AG09309 (cell line): ENCODE data around the gene SLIT3.

ENCODE experiments used
- DNase-seq: peaks from one replicate; pipeline ENCODE4 v3.0.0-alpha.2; 2010; ENCODE audit warnings: low read depth
- H3K4me3 ChIP-seq: 2 replicates; pipeline ENCODE4 v1.5.1; 2011; ENCODE audit warnings: mild to moderate bottlenecking, low read depth, low read length, moderate library complexity; ENCODE audit not compliant: control insufficient read depth
- TF ChIP-seq, protein P1 (sequence below): IDR thresholded peaks from 2 replicates; pipeline ENCODE4 v1.5.1; 2011; ENCODE audit warnings: mild to moderate bottlenecking, low read depth, low read length, inconsistent platforms; ENCODE audit not compliant: insufficient read depth, control insufficient read depth; ENCODE audit errors: missing control alignments

Gene SLIT3

DNA sequence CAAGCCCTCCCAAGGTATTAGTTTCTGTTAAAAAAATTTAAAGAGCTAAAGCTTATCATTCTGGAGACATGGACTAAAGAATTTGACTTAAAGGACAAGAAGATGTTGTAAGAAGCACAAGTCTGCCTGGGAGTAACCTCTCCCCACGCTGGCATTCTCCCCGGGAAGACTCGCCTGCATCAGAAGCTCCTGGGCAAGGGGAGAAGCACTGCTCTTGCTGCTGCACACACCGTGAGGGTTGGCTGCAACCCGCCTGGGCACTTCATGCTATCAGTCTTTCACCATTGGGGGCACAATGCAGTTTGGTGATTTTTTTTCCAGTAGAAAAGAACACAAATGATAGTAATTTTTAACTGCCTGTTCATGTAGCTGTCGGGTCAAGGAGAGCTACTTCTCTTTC, 529.3 kb downstream of the SLIT3 start:
- H3K4me3 ChIP-seq: no peak overlapping the region
- TF ChIP-seq, protein P1, sequence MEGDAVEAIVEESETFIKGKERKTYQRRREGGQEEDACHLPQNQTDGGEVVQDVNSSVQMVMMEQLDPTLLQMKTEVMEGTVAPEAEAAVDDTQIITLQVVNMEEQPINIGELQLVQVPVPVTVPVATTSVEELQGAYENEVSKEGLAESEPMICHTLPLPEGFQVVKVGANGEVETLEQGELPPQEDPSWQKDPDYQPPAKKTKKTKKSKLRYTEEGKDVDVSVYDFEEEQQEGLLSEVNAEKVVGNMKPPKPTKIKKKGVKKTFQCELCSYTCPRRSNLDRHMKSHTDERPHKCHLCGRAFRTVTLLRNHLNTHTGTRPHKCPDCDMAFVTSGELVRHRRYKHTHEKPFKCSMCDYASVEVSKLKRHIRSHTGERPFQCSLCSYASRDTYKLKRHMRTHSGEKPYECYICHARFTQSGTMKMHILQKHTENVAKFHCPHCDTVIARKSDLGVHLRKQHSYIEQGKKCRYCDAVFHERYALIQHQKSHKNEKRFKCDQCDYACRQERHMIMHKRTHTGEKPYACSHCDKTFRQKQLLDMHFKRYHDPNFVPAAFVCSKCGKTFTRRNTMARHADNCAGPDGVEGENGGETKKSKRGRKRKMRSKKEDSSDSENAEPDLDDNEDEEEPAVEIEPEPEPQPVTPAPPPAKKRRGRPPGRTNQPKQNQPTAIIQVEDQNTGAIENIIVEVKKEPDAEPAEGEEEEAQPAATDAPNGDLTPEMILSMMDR: no peak
- DNase-seq: no peak

DNA sequence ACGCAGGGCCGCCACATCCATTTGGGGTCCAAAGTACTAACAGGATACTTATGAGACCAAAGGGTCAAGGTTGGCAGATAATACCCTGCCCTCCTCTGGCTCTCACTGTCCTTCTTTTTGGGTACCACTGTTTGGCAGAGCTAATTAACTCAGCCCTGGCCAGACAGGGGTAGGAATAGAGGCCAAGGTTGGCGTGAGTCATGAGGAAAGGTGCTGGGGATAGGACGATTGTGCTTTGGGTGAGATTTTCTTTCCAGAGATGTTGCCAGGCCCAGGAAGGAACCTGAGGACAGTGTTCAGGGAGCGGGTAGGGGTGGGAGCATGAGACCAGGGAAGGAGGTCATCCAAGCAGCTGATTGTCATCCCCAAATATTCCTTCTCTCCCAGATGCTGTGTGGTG, 529.9 kb downstream of the SLIT3 start:
- TF ChIP-seq, protein P1: no peak
- DNase-seq: no peak
- no peak overlapping the region for H3K4me3 ChIP-seq

DNA sequence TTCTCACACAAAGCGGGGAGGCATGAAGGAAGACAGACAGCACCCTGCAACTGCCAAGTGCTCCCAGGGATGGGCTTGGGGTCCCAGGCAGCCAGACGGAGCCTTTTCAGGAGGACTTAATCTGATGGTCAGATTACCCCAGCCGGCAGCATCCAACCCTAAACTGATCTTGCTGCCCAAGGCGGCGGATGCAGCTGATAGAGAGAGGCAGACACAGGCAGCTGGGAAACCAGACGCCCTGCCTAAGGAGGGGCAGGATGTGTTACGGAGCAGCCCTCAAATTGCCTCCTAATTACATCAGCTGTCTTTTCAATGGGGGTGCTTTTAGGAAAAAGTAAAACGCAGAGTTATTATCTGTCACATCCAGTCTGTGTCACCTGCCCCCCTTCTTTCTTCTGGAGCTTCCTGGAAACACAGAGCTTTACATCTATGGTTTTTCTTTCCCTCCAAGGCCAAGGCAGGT, 530.9 kb downstream of the SLIT3 start:
- DNase-seq: no peak
- no peak overlapping the region for H3K4me3 ChIP-seq
- TF ChIP-seq, protein P1: no peak

DNA sequence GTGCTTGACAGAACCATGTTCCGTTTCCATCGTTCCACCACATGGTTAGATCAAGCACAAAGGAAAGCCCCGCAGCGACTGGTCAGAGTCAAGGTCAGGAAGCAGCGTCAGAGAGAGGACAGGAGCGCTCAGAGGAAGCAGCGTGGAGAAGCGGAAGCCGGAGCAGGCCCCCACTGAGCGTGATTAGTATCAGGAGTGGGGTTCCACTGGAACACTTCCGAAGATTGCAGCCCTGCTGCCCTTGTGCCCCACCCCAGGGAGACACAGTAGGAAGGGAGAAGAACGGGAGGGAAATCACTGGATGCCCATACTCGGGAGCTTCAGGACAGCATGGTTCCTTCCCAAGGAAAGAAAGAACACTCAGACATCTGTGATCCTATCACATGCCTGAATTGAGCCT, 532.8 kb downstream of the SLIT3 start:
- TF ChIP-seq, protein P1: no peak
- DNase-seq: no peak

DNA sequence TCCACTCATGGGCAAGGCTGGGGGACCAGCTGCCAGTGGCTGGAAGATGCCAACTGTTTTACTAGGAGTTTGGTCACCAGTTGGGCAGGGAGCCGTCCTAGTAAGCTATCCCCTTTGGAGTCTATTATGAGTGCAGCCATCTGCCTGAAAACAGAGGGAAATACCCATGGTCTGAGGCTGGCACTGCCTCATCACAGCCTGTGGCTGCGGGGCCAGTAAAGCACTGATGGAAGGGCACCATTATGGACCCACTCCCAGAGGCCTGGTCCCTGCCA, 534.6 kb downstream of the SLIT3 start:
- no peak overlapping the region for H3K4me3 ChIP-seq
- TF ChIP-seq, protein P1: no peak
- no peak for DNase-seq

More for the DNA sequence above, 532.8 kb downstream of the SLIT3 start:
- H3K4me3 ChIP-seq: no peak overlapping the region

DNA sequence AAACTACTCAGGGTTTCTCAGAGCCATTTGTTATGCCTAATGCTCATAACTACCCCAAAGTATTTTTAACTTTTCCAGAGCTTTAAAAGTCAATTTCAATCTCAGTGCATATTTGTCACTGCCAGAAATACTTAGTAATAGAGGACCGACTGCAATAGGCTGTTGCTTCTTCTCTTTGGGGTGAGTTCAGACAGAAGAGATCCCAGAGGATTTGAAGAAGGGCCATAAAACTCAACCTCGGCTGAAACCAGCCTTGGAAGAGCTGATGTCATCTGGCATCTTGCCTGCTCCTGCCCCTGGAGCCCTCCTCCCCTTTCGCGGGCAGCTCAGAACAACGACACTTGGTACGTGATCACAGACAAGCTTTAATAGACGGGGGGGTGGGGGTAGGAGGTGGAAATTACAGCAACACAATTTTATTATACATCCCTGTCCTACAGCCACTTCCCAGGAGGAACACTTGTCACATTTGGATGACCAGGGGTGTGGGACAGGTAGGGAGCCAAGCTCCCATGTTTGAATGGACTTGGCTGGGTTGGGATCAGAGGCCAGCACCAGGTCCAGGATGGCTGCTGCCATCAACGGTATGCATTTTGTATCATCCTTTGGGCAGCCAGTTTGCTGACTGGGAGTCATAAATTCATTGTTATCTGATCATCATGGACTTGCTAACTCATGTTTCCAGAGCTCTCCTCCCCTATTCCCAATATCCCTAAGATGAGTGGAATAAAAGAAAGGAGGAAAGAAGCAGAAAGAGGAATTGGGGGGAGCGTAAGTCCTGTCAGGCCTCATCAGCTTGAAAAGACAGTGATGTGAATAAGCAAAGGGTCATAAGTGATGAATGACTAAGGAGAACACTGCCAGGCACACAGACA, 535.2 kb downstream of the SLIT3 start:
- DNase-seq: peak; percentile 46
- TF ChIP-seq, protein P1: no peak
- H3K4me3 ChIP-seq: no peak overlapping the region
